PFSK-1 (cell line): ENCODE data around the gene ZHX3.

Experiments used
- FOXP2 ChIP-seq: optimal IDR thresholded peaks from 2 replicates; pipeline ENCODE3; 2011; ENCODE audit warnings: borderline replicate concordance, control low read depth, inconsistent platforms; ENCODE audit not compliant: insufficient read depth; ENCODE audit errors: extremely low read length, extremely low read depth
- POLR2AphosphoS5 ChIP-seq: IDR thresholded peaks from 2 replicates; pipeline ENCODE4 v1.6.1; 2012; ENCODE audit warnings: low read depth, mild to moderate bottlenecking, control low read depth, low read length, moderate library complexity
- REST ChIP-seq, 2 experiments: IDR thresholded peaks; 2 replicates each; pipeline versions ENCODE4 v1.6.1 to v1.8.0; 2011 to 2012; ENCODE audit warnings: low read depth in 2 of 2, low read length in 2 of 2, control low read depth in 1 of 2, inconsistent platforms in 1 of 2, mild to moderate bottlenecking in 1 of 2, moderate library complexity in 1 of 2; ENCODE audit not compliant: insufficient read depth in 1 of 2

- no peak for TF ChIP-seq POLR2AphosphoS5
- TF ChIP-seq REST (IDR thresholded peaks at IDR 0.05; ENCODE audit: insufficient read depth in 1 of 2, low read depth in 2 of 2, low read length in 2 of 2): no peak
- TF ChIP-seq FOXP2: no peak
Measured at GRCh38 chr20:41213150-41213820, 104.2 kb downstream of the ZHX3 start.
